SK-N-SH (cell line): ENCODE measurements around the gene ATP8B1. TPM values are rescaled to one million over a fixed set of nuclear protein-coding genes. Genes with fewer than 3 reads are reported as not detected.

Source experiments
- CTCF ChIA-PET: fragments of 300-600, 350-600 bp; formaldehyde crosslinking; extraction: SDS; loops from one replicate; lab custom pipeline; 2021; lab: Yijun Ruan, JAX
- POLR2A ChIA-PET: fragments of 350-600 bp; sonication (Branson Sonifier 250); formaldehyde crosslinking; extraction: SDS; loops from one replicate; lab custom pipeline; 2020; ENCODE audit warnings: antibody characterized with exemption, inconsistent platforms; lab: Yijun Ruan, JAX
- DNase-seq: peaks from one replicate; pipeline ENCODE4 v3.0.0; 2012
- H2AFZ ChIP-seq: fragments of 200-600 bp; sonication (generic); 2 replicates; pipeline ENCODE4 v1.8.1; 2016; ENCODE audit warnings: antibody characterized with exemption, mild to moderate bottlenecking, low read depth
- H3F3A ChIP-seq: fragments of 200-600 bp; sonication (generic); replicated peaks from 2 replicates; pipeline ENCODE3; 2016; ENCODE audit warnings: antibody characterized with exemption, mild to moderate bottlenecking; ENCODE audit not compliant: insufficient read depth
- H3K27ac ChIP-seq, 2 experiments: fragments of 200-500 bp in 1 of 2; fragments of 200-600 bp in 1 of 2; sonication (Bioruptor generic) in 1 of 2; sonication (generic), shearing (Covaris generic) in 1 of 2; 2 replicates each; pipeline versions ENCODE4 v1.5.1 to v1.6.1; 2014 to 2016; ENCODE audit warnings: low read depth in 2 of 2, inconsistent platforms in 1 of 2, low read length in 1 of 2, mild to moderate bottlenecking in 1 of 2, mixed read lengths in 1 of 2
- H3K27me3 ChIP-seq: fragments of 200-600 bp; sonication (generic), shearing (Covaris generic); 2 replicates; pipeline ENCODE4 v1.6.1; 2016; ENCODE audit warnings: mixed run types; ENCODE audit not compliant: insufficient read depth
- H3K36me3 ChIP-seq, 2 experiments: fragments of 200-500 bp in 1 of 2; fragments of 200-600 bp in 1 of 2; sonication (Bioruptor generic) in 1 of 2; sonication (generic) in 1 of 2; replicated peaks in 1 of 2; 2 replicates each; pipeline versions ENCODE3 to v1.5.1; 2014 to 2016; ENCODE audit warnings: low read length in 1 of 2, mild to moderate bottlenecking in 1 of 2; ENCODE audit not compliant: insufficient read depth in 2 of 2, control insufficient read depth in 1 of 2
- H3K4me1 ChIP-seq, 2 experiments: fragments of 200-500 bp in 1 of 2; fragments of 200-600 bp in 1 of 2; sonication (Bioruptor generic) in 1 of 2; sonication (generic), shearing (Covaris generic) in 1 of 2; 2 replicates each; pipeline versions ENCODE4 v1.5.1 to v1.6.1; 2014 to 2016; ENCODE audit warnings: low read depth in 1 of 2, low read length in 1 of 2, mixed run types in 1 of 2; ENCODE audit not compliant: insufficient read depth in 2 of 2, control insufficient read depth in 1 of 2
- H3K4me2 ChIP-seq: fragments of 200-600 bp; sonication (generic), shearing (Covaris generic); 2 replicates; pipeline ENCODE4 v1.6.1; 2017; ENCODE audit warnings: mixed run types
- H3K4me3 ChIP-seq, 2 experiments: fragments of 200-500 bp in 1 of 2; fragments of 200-600 bp in 1 of 2; sonication (Bioruptor generic) in 1 of 2; sonication (generic), shearing (Covaris generic) in 1 of 2; 2 replicates each; pipeline versions ENCODE4 v1.5.1 to v1.8.1; 2014 to 2016; ENCODE audit warnings: low read depth in 2 of 2, inconsistent platforms in 1 of 2, low read length in 1 of 2, mild to moderate bottlenecking in 1 of 2, mixed read lengths in 1 of 2, moderate library complexity in 1 of 2
- H3K79me2 ChIP-seq: fragments of 200-600 bp; sonication (generic); 2 replicates; pipeline ENCODE4 v1.8.1; 2017; ENCODE audit warnings: mild to moderate bottlenecking; ENCODE audit not compliant: insufficient read depth
- H3K9ac ChIP-seq: fragments of 200-600 bp; sonication (generic); 2 replicates; pipeline ENCODE4 v1.6.1; 2017; ENCODE audit warnings: mixed run types
- H3K9me2 ChIP-seq: fragments of 200-600 bp; sonication (generic); 2 replicates; pipeline ENCODE4 v1.6.1; 2017; ENCODE audit warnings: mixed run types
- H3K9me3 ChIP-seq: fragments of 200-600 bp; sonication (generic); 2 replicates; pipeline ENCODE4 v1.6.1; 2017; ENCODE audit warnings: mixed run types, mild to moderate bottlenecking, moderate library complexity
- H4K20me1 ChIP-seq: fragments of 200-600 bp; sonication (generic); 2 replicates; pipeline ENCODE4 v1.6.1; 2017; ENCODE audit warnings: mild to moderate bottlenecking, mixed run types; ENCODE audit not compliant: insufficient read depth
- CHD2 ChIP-seq: fragments of 150-350 bp; IDR thresholded peaks from 2 replicates; pipeline ENCODE4 v1.6.1; 2018; ENCODE audit warnings: low read length; ENCODE audit not compliant: partially characterized antibody
- CTCF ChIP-seq: fragments of 200-600 bp; sonication (generic); IDR thresholded peaks from 2 replicates; pipeline ENCODE4 v1.6.1; 2017; ENCODE audit warnings: antibody characterized with exemption, mild to moderate bottlenecking, moderate library complexity
- EZH2phosphoT487 ChIP-seq: fragments of 200-600 bp; sonication (generic); IDR thresholded peaks from 2 replicates; pipeline ENCODE4 v1.6.1; 2017; ENCODE audit warnings: low read depth, mixed run types, mild to moderate bottlenecking, antibody characterized with exemption, moderate library complexity, borderline replicate concordance
- FOSL2 ChIP-seq: IDR thresholded peaks from 2 replicates; pipeline ENCODE4 v1.4.0; 2012; ENCODE audit warnings: low read depth, mild to moderate bottlenecking, moderate library complexity, borderline replicate concordance
- GATA2 ChIP-seq: sonication (generic); formaldehyde crosslinking; IDR thresholded peaks from 2 replicates; pipeline ENCODE4 v1.5.0; 2020; ENCODE audit warnings: mild to moderate bottlenecking, missing genetic modification reagents
- MAX ChIP-seq: IDR thresholded peaks from 2 replicates; pipeline ENCODE4 v1.4.0; 2012; ENCODE audit warnings: low read depth
- MXI1 ChIP-seq: IDR thresholded peaks from 2 replicates; pipeline ENCODE4 v1.6.1; 2012; ENCODE audit warnings: mild to moderate bottlenecking, low read depth, low read length, improper control_type of control experiment
- NRF1 ChIP-seq: IDR thresholded peaks from 2 replicates; pipeline ENCODE4 v1.6.1; 2012; ENCODE audit warnings: low read depth, mild to moderate bottlenecking, low read length
- PBX3 ChIP-seq: IDR thresholded peaks from 2 replicates; pipeline ENCODE4; 2012
- POLR2AphosphoS5 ChIP-seq: IDR thresholded peaks from 2 replicates; pipeline ENCODE4 v1.6.1; 2012; ENCODE audit warnings: low read depth, low read length
- RAD21 ChIP-seq: IDR thresholded peaks from 2 replicates; pipeline ENCODE4 v1.6.1; 2012; ENCODE audit warnings: mild to moderate bottlenecking, low read length
- RXRA ChIP-seq: IDR thresholded peaks from 2 replicates; pipeline ENCODE4 v1.4.0; 2012; ENCODE audit warnings: low read depth, mild to moderate bottlenecking, borderline replicate concordance
- SIN3A ChIP-seq: IDR thresholded peaks from 2 replicates; pipeline ENCODE4 v1.6.1; 2012; ENCODE audit warnings: low read depth, mild to moderate bottlenecking, low read length, moderate library complexity, borderline replicate concordance
- SMC3 ChIP-seq: IDR thresholded peaks from 2 replicates; pipeline ENCODE4 v1.6.1; 2012; ENCODE audit warnings: low read depth, low read length, improper control_type of control experiment
- TAF1 ChIP-seq: IDR thresholded peaks from 2 replicates; pipeline ENCODE4 v1.6.1; 2012; ENCODE audit warnings: low read depth, mild to moderate bottlenecking, low read length, moderate library complexity, borderline replicate concordance
- TEAD4 ChIP-seq: IDR thresholded peaks from 2 replicates; pipeline ENCODE4 v1.4.0; 2012; ENCODE audit warnings: mild to moderate bottlenecking, borderline replicate concordance; ENCODE audit not compliant: insufficient read depth
- USF1 ChIP-seq: IDR thresholded peaks from 2 replicates; pipeline ENCODE4 v1.4.0; 2012; ENCODE audit warnings: low read depth, borderline replicate concordance
- USF2 ChIP-seq: fragments of 150-350 bp; IDR thresholded peaks from 2 replicates; pipeline ENCODE4 v1.6.1; 2017; ENCODE audit warnings: antibody characterized with exemption, low read length, low read depth, borderline replicate concordance
- YY1 ChIP-seq: IDR thresholded peaks from 2 replicates; pipeline ENCODE4 v1.4.0; 2012; ENCODE audit warnings: low read depth, mild to moderate bottlenecking
- WGBS: methylation state at CpG from one replicate; pipeline ENCODE4 v1.1.6; 2017; ENCODE audit warnings: low lambda C conversion rate; 5-methylcytosine and 5-hydroxymethylcytosine counted together
- polyA plus RNA-seq, 3 experiments: library from polyadenylated mRNA; depleted of rRNA; stranded (reverse); fragments of >200 nt; gene quantifications; 2 replicates each; pipeline ENCODE4 v1.2.3, GENCODE V29; 2012

The ATP8B1 gene
- polyA plus RNA-seq, 1 of the 3 experiments (the other 2 are of a cell fraction): 43.8 TPM

- 78% methylated on average over 5 of the region's 5 CpGs for WGBS
- ChIA-PET CTCF (no interaction called here), POLR2A (no interaction called here)
- TF ChIP-seq POLR2AphosphoS5 (no peak), NRF1 (no peak), CHD2 (no peak)
- Histone ChIP-seq H3F3A (peaks cover 25% of the 10 kb centered on the region), H3K27ac (no peak overlapping the region), H3K79me2 (peaks cover 98% of the 10 kb centered on the region), H2AFZ (no peak overlapping the region), H3K36me3 (peaks cover 0 to 30% of the 10 kb centered on the region in 2 experiments), H3K4me2 (no peak overlapping the region), H3K9me2 (no peaks in the 10 kb centered on the region), H3K9ac (no peak overlapping the region), H3K9me3 (no peaks in the 10 kb centered on the region), H4K20me1 (peaks cover 55% of the 10 kb centered on the region), H3K4me3 (no peak overlapping the region), H3K4me1 (peaks cover 3 to 25% of the 10 kb centered on the region in 2 experiments; a peak in 2 of 4 replicates), H3K27me3 (no peaks in the 10 kb centered on the region)
- no peak for DNase-seq
Observed at GRCh38 chr18:57754577-57755338, 48.4 kb downstream of the ATP8B1 start.

- TF ChIP-seq CTCF (no peak), TEAD4 (no peak), FOSL2 (no peak), USF2 (no peak), MAX (no peak), RXRA (no peak), USF1 (no peak), POLR2AphosphoS5 (no peak), EZH2phosphoT487 (no peak), TAF1 (no peak), CHD2 (no peak), SIN3A (no peak), MXI1 (no peak), SMC3 (no peak), GATA2 (no peak), PBX3 (no peak), RAD21 (no peak), YY1 (no peak)
- DNase-seq: no peak
- no peak overlapping the region for H3K27ac ChIP-seq
- no peaks in the 10 kb centered on the region for H3K27me3 ChIP-seq
- peaks cover 28% of the 10 kb centered on the region for H3F3A ChIP-seq
- peaks cover 98% of the 10 kb centered on the region for H3K79me2 ChIP-seq
- H3K4me1 ChIP-seq: peaks cover 3 to 42% of the 10 kb centered on the region in 2 experiments; a peak in 2 of 4 replicates
- no peak overlapping the region for H2AFZ ChIP-seq
- H4K20me1 ChIP-seq: peaks cover 72% of the 10 kb centered on the region
- no peaks in the 10 kb centered on the region for H3K9me3 ChIP-seq
- H3K4me2 ChIP-seq: no peak overlapping the region
- 78% methylated on average over 1 of the region's 1 CpG for WGBS
- H3K9me2 ChIP-seq: no peaks in the 10 kb centered on the region
- H3K9ac ChIP-seq: no peak overlapping the region
- H3K36me3 ChIP-seq: peaks cover 0 to 22% of the 10 kb centered on the region in 2 experiments
- ChIA-PET POLR2A (no interaction called here), CTCF (no interaction called here)
- H3K4me3 ChIP-seq: no peak overlapping the region
Observed at GRCh38 chr18:57753063-57753462, 50.1 kb downstream of the ATP8B1 start.
